Right atrium auricular region (tissue), 2 donors: Measurements from ENCODE around the gene ZNF841. TPM values are rescaled to one million over a fixed set of nuclear protein-coding genes. Genes with fewer than 3 reads are reported as not detected.
"Not testable (repeated sequence)": the region's sequence is repeated elsewhere in the genome, so short reads cannot be mapped to it uniquely, and the experiment has no call there.

Experiments used
- DNase-seq: peaks from one replicate; pipeline ENCODE4 v3.0.0-alpha.2; 2019; ENCODE audit warnings: low spot score
- H3K27ac ChIP-seq, 2 donors: fragments of 200-600 bp; sonication (generic); 1 replicate in 1 of 2; 2 replicates in 1 of 2; pipeline ENCODE4 v1.5.1; 2016 to 2019
- H3K27me3 ChIP-seq, 2 donors: fragments of 200-600 bp; sonication (generic); one replicate each; pipeline versions ENCODE4 v1.5.1 to v1.6.0; 2017 to 2019
- H3K36me3 ChIP-seq: fragments of 200-600 bp; sonication (generic); one replicate; pipeline ENCODE4 v1.5.1; 2016
- H3K4me1 ChIP-seq, 2 donors: fragments of 200-600 bp; sonication (generic); one replicate each; pipeline versions ENCODE4 v1.5.1 to v1.6.0; 2017 to 2019
- H3K4me3 ChIP-seq, 2 donors: fragments of 200-600 bp; sonication (generic); 1 replicate in 1 of 2; 2 replicates in 1 of 2; pipeline ENCODE4 v1.5.1; 2017 to 2019; ENCODE audit warnings: mild to moderate bottlenecking in 1 of 2, moderate library complexity in 1 of 2
- H3K9me3 ChIP-seq, 2 donors: fragments of 200-600 bp; sonication (generic); one replicate each; pipeline ENCODE4 v1.5.1; 2019
- CTCF ChIP-seq, 2 donors: fragments of 200-600 bp; sonication (generic); IDR thresholded peaks; one replicate each; pipeline ENCODE4 v1.5.1; 2019; ENCODE audit warnings: antibody characterized with exemption in 2 of 2
- total RNA-seq, 2 donors: library from RNA; depleted of rRNA; stranded (reverse); fragments of >200 nt; gene quantifications; one replicate each; pipeline ENCODE4 v1.1.0, GENCODE V29; 2016

ZNF841 gene
- total RNA-seq, 2 donors from 2014 or later: 4.8 to 11.0 TPM

- no peaks in the 10 kb centered on the region for H3K9me3 ChIP-seq
- peaks cover 59% of the 10 kb centered on the region for H3K36me3 ChIP-seq
These were observed 9.1 kb downstream of the ZNF841 start for GRCh38 chr19:52086481-52086880.

GRCh38 chr19:52070496-52070895 is 25.1 kb downstream of the ZNF841 start:
- no peak overlapping the region for H3K27ac ChIP-seq
- peaks cover 13 to 92% of the 10 kb centered on the region in 2 donors for H3K9me3 ChIP-seq
- H3K4me3 ChIP-seq: no peak overlapping the region
- H3K36me3 ChIP-seq: peaks cover 96% of the 10 kb centered on the region
- H3K27me3 ChIP-seq: no peaks in the 10 kb centered on the region
- H3K4me1 ChIP-seq: no peaks in the 10 kb centered on the region
- DNase-seq: no peak
- TF ChIP-seq CTCF (IDR thresholded peaks at IDR 0.05): no peak

More at GRCh38 chr19:52086481-52086880, 9.1 kb downstream of the ZNF841 start:
- H3K4me1 ChIP-seq: no peaks in the 10 kb centered on the region
- H3K27ac ChIP-seq: no peak overlapping the region
- H3K27me3 ChIP-seq: no peaks in the 10 kb centered on the region
- TF ChIP-seq CTCF (IDR thresholded peaks at IDR 0.05): no peak
- DNase-seq: no peak
- H3K4me3 ChIP-seq: no peak overlapping the region

GRCh38 chr19:52069653-52070052 is 25.9 kb downstream of the ZNF841 start:
- Histone ChIP-seq H3K27ac (no peak overlapping the region), H3K9me3 (peaks cover 16 to 99% of the 10 kb centered on the region in 2 donors), H3K4me3 (no peak overlapping the region), H3K36me3 (peaks cover 94% of the 10 kb centered on the region), H3K27me3 (no peaks in the 10 kb centered on the region), H3K4me1 (no peaks in the 10 kb centered on the region)
- DNase-seq: no peak
- no peak for TF ChIP-seq CTCF (IDR thresholded peaks at IDR 0.05)

- H3K27me3 ChIP-seq: no peaks in the 10 kb centered on the region
- H3K9me3 ChIP-seq: peaks cover 16 to 95% of the 10 kb centered on the region in 2 donors
- no peaks in the 10 kb centered on the region for H3K4me1 ChIP-seq
- no peak for TF ChIP-seq CTCF (IDR thresholded peaks at IDR 0.05)
- H3K27ac ChIP-seq: no peak overlapping the region
- no peak for DNase-seq
- H3K4me3 ChIP-seq: no peak overlapping the region
- H3K36me3 ChIP-seq: peaks cover 80% of the 10 kb centered on the region
These were observed 29.2 kb downstream of the ZNF841 start for GRCh38 chr19:52066258-52066863.

- no peak for TF ChIP-seq CTCF (IDR thresholded peaks at IDR 0.05)
- Histone ChIP-seq H3K27me3 (no peaks in the 10 kb centered on the region), H3K4me3 (no peak overlapping the region), H3K36me3 (peaks cover 70% of the 10 kb centered on the region), H3K9me3 (peaks cover 16 to 94% of the 10 kb centered on the region in 2 donors), H3K4me1 (no peaks in the 10 kb centered on the region), H3K27ac (no peak overlapping the region)
- no peak for DNase-seq
These were observed 30.2 kb downstream of the ZNF841 start for GRCh38 chr19:52065399-52065798.

GRCh38 chr19:52056480-52056879 is 39.1 kb downstream of the ZNF841 start:
- not testable (repeated sequence) for DNase-seq, H3K4me1 ChIP-seq, H3K36me3 ChIP-seq, H3K27ac ChIP-seq, H3K4me3 ChIP-seq, H3K27me3 ChIP-seq
- H3K9me3 ChIP-seq: peaks cover 0 to 54% of the 10 kb centered on the region in 2 donors

GRCh38 chr19:52051736-52052135 is 43.8 kb downstream of the ZNF841 start:
- H3K36me3 ChIP-seq, DNase-seq, H3K4me1 ChIP-seq, H3K27ac ChIP-seq, H3K27me3 ChIP-seq, H3K4me3 ChIP-seq: not testable (repeated sequence)
- peaks cover 0 to 39% of the 10 kb centered on the region in 2 donors for H3K9me3 ChIP-seq
